Stimulated activated CD4-positive, alpha-beta T cell treated with anti-CD3 and anti-CD28 coated beads, TNF-alpha, amount 100 ng/mL, for 1 hour (primary cell): ENCODE data around the gene TRIM3.

Experiments used
- DNase-seq, 3 donors: peaks; one replicate each; pipeline ENCODE4 v3.0.0-alpha.2; 2020; ENCODE audit warnings: low read depth in 3 of 3, low spot score in 1 of 3

TRIM3 gene

GRCh38 chr11:6481012-6481923 is 7.5 kb upstream of the TRIM3 start, which contains the start of the genes ARFIP2 and TIMM10B:
ARFIP2 (minus strand) TSS chr11:6481331; CDS start chr11:6480421, 910 bp downstream.
TIMM10B (plus strand) TSS chr11:6481501; CDS start chr11:6481517, 16 bp downstream.
- peak; percentile 79 to 89 (median 88) for DNase-seq

GRCh38 chr11:6480299-6480914 is 6.7 kb upstream of the TRIM3 start:
- no peak for DNase-seq

GRCh38 chr11:6476571-6476970 is 2.8 kb upstream of the TRIM3 start:
- no peak for DNase-seq

- DNase-seq, result no peak
Observed at GRCh38 chr11:6475936-6476335, 2.2 kb upstream of the TRIM3 start.

GRCh38 chr11:6474806-6475500 is 1.2 kb upstream of the TRIM3 start:
- no peak for DNase-seq

DNA sequence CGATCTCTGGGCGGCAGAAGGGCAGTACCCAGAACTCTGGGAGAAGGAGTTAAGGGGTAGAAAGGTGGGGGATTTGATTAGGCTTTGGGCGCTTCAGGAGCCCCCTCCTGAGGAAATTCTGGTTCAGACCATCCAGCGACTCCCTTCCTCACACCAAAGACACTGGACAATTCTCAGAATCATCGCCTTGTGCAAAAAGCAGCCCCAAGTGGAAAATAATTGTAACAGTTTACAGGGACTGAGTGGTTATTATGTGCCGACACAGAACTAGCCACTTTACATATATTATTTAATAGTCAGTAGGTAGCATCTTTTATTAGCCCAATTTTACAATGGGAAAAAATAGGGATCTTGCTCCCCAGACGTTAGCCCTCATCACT is 662 bp upstream of the TRIM3 start:
- no peak for DNase-seq

GRCh38 chr11:6472934-6473333 is 807 bp downstream of the TRIM3 start:
- DNase-seq, result no peak

GRCh38 chr11:6469599-6469998 is 4.1 kb downstream of the TRIM3 start:
- DNase-seq, result no peak

GRCh38 chr11:6468712-6469495 is 4.8 kb downstream of the TRIM3 start:
- DNase-seq, result no peak

- no peak for DNase-seq
Observed at GRCh38 chr11:6459099-6459450, 14.7 kb downstream of the TRIM3 start.

- no peak for DNase-seq
Observed at GRCh38 chr11:6458352-6459098, 15.2 kb downstream of the TRIM3 start.

DNA sequence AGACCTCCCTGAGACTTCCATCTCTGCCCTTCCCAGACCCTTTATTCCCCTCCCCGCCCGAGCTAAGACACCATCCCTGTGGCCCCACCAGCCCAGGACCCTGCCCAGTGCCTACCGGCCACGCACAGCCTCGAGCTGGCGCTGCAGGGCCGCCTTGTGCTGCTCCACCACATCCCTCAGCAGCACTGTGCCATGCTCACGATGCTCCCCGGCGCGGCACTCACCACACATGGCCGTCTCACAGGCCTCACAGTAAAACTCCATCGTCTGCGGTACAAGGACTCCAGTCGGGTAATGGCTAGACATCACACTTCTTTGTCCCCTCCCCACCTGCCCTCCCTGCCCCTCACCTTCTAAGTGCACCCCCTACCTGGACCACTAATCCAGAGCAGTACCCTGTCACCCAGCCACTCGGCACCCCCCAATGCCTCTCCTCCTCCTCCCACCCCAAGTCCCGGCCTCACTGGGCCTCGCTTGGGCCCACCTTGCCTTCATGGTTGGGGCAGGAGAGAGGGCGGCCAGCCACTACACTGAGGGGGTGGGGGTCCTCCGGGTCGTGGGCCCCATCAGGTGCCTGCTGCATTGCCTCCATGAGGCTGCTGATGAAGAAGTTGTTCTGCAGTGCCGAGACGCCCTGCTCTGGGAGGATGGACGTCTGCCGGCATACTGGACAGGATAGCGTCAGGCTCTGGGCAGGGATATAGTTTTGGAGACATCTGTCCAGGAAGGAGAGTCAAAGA is 16.0 kb downstream of the TRIM3 start:
- no peak for DNase-seq

DNA sequence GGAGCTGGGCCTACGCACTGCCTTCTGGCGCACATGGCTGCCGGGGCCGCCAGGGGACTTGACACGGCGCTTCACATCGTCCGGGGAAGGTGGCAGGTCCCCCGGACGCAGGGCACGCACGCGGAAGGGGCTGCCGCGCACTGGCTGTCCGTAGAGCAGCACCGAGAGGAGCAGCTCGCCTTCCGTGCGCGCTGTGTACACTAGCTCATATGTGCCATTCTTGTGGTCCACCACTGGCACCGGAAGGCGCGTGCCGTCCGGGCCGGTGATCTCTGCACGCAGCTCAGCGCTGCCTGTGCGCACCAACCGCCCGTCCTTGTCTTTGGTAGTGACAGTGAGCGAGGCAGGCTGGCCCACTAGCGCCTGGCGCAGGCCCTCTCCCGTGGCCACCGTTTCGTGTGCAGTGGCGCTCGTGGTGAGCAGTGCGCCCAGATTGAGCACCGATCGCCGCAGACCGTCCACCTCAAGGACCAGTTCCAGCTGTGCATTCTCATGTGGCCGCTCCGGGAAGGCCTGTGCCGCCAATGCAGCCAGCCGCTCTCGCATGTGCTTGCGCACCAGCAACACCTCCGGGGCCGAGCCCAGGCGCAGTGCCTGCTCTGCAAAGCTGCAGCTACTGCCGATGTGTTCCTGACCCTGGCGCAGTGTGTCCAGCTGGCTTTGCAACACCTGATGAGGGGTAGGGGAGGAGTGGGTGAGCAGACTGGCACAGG is 17.2 kb downstream of the TRIM3 start:
- no peak for DNase-seq

DNA sequence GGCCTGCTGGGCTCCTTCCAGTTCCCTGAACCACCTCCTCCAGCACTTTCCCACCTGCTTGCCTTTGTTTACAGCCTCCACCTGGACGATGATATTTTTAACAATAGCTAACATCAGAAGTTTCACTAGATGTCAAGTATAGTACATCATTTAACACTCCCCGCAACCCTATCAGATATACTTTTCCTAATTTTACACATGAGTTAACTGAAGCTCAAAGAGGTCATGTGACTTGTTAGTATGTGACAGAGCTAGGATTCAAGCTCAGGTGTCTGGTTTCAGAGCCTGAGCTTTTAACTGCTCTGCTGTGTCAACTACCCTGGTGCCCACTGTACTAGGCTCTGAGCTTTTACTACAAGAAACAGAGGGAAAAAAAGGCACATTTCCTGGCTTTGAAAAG is 18.7 kb downstream of the TRIM3 start:
- DNase-seq, result no peak

- DNase-seq, result no peak
Observed at GRCh38 chr11:6453152-6453551, 20.6 kb downstream of the TRIM3 start.

DNA sequence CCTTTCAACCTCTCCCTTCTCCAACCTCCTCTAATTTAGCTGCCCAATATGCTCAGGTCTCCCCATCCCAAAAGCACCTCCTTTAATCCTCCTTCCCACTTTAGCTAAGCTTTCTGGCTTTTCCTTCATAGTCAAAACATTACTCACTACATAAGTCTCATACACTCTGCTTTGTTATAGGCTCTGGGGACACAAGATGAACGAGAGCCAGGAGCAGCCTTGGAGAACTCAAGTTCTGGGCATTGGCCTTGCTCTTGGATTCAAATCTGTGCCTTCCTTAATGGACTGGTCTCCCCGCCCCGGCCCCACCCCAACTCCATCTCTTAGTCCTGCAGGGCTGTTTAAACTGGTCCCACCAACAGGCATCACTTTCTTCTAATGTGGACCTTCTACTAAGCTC is 21.5 kb downstream of the TRIM3 start:
- DNase-seq, result no peak

DNA sequence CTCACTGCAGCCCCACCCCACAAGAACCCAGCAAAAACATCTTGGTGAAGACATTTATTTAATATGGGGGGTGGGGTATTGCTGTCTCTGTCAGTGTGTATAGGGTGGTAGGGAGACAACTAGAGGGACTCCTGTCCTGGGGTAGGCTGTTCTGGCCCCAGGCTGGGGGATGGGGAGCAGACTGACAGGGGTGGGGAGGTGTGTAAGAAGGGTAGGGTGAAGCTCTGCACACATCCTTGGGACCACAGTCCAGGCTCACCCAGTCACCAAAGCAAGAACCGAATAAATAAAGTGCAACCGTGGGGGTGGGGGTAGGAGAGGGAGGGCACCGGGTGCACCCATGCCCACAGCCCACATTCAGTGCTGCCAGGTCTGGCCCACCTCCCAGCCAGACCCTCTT is 25.2 kb downstream of the TRIM3 start:
- no peak for DNase-seq

GRCh38 chr11:6443269-6444003 is 30.3 kb downstream of the TRIM3 start:
- peak in 2 of 3 donors; percentile 24 to 35 for DNase-seq
